ENCODE measurements around the gene CACNA2D1.
"Not testable (repeated sequence)": the region's sequence is repeated elsewhere in the genome, so short reads cannot be mapped to it uniquely, and the experiment has no call there.

The CACNA2D1 gene

GRCh38 chr7:82021036-82021435, 422.5 kb downstream of the CACNA2D1 start:
- no peak for DNase-seq

- DNase-seq, result no peak
These were observed 423.8 kb downstream of the CACNA2D1 start for GRCh38 chr7:82019551-82020475.

GRCh38 chr7:82018226-82018625, 425.4 kb downstream of the CACNA2D1 start:
- DNase-seq, result no peak

- no peak for DNase-seq
These were observed 426.1 kb downstream of the CACNA2D1 start for GRCh38 chr7:82017334-82017943.

- no peak for DNase-seq
These were observed 427.8 kb downstream of the CACNA2D1 start for GRCh38 chr7:82015751-82016150.

GRCh38 chr7:82014574-82014973, 429.0 kb downstream of the CACNA2D1 start:
- DNase-seq, result not testable (repeated sequence)

- DNase-seq, result no peak
These were observed 431.1 kb downstream of the CACNA2D1 start for GRCh38 chr7:82012453-82012852.

GRCh38 chr7:82010416-82010815, 433.2 kb downstream of the CACNA2D1 start:
- DNase-seq, result no peak

GRCh38 chr7:82007315-82007714, 436.3 kb downstream of the CACNA2D1 start:
- no peak for DNase-seq

GRCh38 chr7:82005056-82005455, 438.5 kb downstream of the CACNA2D1 start:
- DNase-seq, result no peak

- DNase-seq, result no peak
These were observed 450.4 kb downstream of the CACNA2D1 start for GRCh38 chr7:81993186-81993585.

- DNase-seq, result no peak
These were observed 453.2 kb downstream of the CACNA2D1 start for GRCh38 chr7:81990395-81990794.

GRCh38 chr7:81986723-81987470, 456.7 kb downstream of the CACNA2D1 start:
- no peak for DNase-seq

- no peak for DNase-seq
These were observed 460.2 kb downstream of the CACNA2D1 start for GRCh38 chr7:81983406-81983805.

GRCh38 chr7:81973117-81973516, 470.5 kb downstream of the CACNA2D1 start:
- no peak for DNase-seq

GRCh38 chr7:81960026-81960425, 483.6 kb downstream of the CACNA2D1 start:
- DNase-seq, result no peak

GRCh38 chr7:81957517-81957916, 486.1 kb downstream of the CACNA2D1 start:
- DNase-seq, result no peak

- DNase-seq, result no peak
These were observed 487.1 kb downstream of the CACNA2D1 start for GRCh38 chr7:81956520-81956919.

- DNase-seq, result no peak
These were observed 494.3 kb downstream of the CACNA2D1 start for GRCh38 chr7:81949306-81949705.

- DNase-seq, result no peak
These were observed 499.5 kb downstream of the CACNA2D1 start for GRCh38 chr7:81944058-81944457.

GRCh38 chr7:81937091-81937490, 506.5 kb downstream of the CACNA2D1 start:
- no peak for DNase-seq

- no peak for DNase-seq
These were observed 508.8 kb downstream of the CACNA2D1 start for GRCh38 chr7:81934596-81935301.

GRCh38 chr7:81932936-81933335, 510.6 kb downstream of the CACNA2D1 start:
- DNase-seq, result no peak

Measured in stimulated activated CD4-positive, alpha-beta T cell treated with anti-CD3 and anti-CD28 coated beads, Interleukin-4, amount 100 ng/mL, for 24 hours (primary cell).